ENCODE results near the gene IL1RAPL2.
"Not testable (repeated sequence)": the region's sequence is repeated elsewhere in the genome, so short reads cannot be mapped to it uniquely, and the experiment has no call there.

Gene IL1RAPL2

DNA sequence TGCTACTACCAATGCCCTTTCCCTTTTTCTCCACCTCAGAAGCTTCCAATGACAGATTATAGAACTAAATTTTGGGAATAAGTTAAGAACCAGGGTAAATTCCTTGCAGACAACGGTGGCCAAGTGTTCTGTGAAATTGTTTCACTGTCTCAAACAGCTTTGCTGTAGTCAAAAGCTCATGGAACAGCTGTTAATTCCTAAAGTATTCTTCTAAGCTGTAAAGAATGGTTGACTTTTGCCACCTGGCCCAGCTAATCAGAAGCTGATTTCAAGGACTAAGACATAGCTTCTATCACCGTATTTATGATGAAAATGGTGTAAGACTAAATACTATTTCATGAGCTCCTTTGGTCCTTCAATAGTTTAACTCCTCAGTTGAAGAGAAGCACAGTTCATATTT is 297.5 kb downstream of the IL1RAPL2 start:
- no peak for DNase-seq

DNA sequence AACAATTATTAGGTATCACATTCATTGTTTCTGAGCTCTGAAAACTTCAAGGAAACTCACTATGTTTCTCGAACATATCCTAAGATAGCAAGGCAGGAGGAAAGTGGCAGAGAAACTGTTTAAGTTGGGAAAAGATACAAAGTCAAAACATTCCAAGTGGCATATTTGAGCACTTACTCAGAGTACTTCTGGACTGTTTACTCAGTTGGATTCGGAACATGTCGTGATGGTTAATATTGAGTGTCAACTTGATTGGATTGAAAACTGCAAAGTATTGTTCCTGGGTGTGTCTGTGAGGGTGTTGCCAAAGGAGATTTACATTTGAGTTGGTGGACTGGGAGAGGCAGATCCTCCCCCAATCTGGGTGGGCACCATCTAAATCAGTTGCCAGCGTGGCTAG is 298.3 kb downstream of the IL1RAPL2 start:
- DNase-seq = no peak

DNA sequence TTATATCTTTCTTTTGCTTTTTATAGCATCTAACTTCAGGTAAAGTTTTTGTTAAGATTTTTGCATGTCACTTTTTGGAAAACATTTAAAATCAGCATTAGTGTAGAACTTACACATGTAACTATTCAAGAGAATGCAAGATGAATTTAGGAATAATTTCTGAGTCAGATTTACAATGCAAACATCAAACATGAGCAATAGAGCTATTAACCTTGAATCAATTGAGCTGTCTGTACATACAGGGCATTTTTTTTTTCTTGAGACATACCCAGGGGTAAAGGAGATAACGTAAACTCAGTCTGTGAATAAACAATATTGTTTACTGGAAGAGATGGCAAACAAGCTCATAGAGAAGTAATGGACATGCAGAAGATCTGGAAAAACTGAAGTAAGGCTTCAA is 311.5 kb downstream of the IL1RAPL2 start:
- DNase-seq = no peak

DNA sequence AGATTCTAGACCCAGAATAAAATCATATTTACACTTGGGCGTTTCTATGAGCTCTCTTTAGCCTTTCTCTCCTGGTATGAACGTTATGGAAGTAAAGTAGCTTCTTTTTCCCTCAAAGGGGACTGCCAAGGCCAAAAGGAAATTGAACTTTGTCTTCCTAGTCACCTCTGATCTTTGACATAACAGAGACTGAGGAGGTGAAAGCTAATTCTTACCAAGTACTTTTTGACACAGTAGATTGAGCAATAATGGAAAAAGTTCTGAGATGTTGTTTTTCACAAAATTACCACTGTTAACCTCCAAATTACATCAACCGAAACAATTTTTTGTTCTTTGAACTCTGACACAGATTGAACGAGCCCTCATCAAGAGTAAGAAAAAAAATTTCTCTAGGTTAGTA is 336.1 kb downstream of the IL1RAPL2 start:
- no peak for DNase-seq

DNA sequence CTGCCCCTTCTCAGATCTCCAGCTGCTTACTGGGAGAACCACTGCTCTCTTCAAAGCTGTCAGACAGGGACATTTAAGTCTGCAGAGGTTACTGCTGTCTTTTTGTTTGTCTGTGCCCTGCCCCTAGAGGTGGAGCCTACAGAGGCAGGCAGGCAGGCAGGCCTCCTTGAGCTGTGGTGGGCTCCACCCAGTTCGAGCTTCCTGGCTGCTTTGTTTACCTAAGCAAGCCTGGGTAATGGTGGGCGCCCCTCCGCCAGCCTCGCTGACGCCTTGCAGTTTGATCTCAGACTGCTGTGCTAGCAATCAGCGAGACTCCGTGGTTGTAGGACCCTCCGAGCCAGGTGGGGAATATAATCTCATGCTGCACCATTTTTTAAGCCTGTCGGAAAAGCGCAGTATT is 343.7 kb downstream of the IL1RAPL2 start:
- not testable (repeated sequence) for DNase-seq

DNA sequence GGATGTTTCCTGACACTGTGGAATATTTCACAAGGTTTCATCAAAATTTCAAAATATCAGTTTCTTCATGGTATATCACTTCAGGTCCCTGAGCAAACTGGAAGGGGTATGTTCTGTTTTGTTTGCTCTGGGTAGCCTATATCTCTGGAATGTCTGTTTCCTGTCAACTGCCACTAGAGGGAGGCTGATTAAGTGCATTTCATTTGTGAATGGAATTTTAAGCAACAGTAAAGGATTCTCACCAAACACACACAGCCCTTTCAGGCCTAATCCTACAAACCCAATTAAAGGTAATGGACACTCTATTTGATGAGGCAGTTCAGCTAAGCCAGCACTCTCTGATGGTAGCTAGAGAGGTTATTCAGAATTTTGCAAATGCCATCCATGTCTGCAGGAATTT is 347.3 kb downstream of the IL1RAPL2 start:
- peak; percentile 2 for DNase-seq

GRCh38 chrX:104914686-104915085 is 348.7 kb downstream of the IL1RAPL2 start:
- not testable (repeated sequence) for DNase-seq

- no peak for DNase-seq
These were observed 352.1 kb downstream of the IL1RAPL2 start for GRCh38 chrX:104918122-104918521.

DNA sequence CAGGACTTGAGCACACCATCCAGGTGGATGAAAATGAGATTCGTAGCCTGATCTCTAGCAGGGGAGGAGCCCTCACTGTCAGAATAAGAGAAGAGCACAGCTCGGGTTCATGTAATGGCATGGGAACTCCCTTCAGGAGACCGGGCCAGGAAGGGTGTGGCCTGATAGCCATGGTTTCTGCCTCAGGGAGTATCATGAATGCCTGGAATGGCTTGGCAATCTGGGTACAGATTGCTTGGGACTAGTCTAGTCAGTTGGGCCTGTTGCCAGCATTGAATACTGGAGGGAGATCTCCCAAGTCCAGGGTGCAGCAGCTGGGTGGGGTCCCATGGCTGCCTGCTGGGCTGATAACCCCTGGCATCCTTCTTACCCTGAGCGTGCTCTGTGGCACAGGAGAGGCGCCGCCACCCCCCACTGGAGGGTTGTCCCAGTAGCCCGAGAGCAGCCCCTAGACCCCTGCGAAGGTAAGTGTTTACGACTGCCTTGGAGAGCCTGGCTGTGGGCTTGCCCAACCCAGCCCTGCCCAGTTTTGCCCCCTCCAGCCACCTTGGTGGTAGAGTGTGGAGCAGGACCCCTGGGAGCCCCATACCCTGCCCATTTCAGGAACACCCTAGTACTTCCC is 355.7 kb downstream of the IL1RAPL2 start:
- no peak for DNase-seq

GRCh38 chrX:104922206-104922621 is 356.2 kb downstream of the IL1RAPL2 start:
- DNase-seq = peak; percentile 66

GRCh38 chrX:104929324-104929723 is 363.3 kb downstream of the IL1RAPL2 start:
- no peak for DNase-seq

- no peak for DNase-seq
These were observed 369.6 kb downstream of the IL1RAPL2 start for GRCh38 chrX:104935581-104935980.

GRCh38 chrX:104953251-104953650 is 387.3 kb downstream of the IL1RAPL2 start:
- no peak for DNase-seq

DNA sequence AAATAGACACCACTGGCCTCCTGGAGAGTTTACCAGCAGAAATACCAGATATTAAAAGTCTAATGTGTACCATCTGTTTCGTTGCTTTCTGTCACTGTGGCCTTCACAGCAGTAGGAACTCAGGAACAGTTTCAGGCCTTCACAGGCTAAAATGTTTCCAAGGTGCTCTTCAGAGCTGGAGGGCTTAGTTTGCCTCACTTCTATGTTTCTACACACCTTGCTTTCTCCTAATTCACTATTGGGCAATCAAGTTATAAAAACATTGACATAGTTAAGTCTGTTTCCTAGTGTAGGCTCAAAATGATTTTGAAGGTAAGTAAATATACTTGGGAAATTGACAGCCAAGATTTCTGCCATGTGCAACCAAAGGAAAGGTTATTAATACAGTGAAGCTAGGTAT is 395.9 kb downstream of the IL1RAPL2 start:
- no peak for DNase-seq

DNA sequence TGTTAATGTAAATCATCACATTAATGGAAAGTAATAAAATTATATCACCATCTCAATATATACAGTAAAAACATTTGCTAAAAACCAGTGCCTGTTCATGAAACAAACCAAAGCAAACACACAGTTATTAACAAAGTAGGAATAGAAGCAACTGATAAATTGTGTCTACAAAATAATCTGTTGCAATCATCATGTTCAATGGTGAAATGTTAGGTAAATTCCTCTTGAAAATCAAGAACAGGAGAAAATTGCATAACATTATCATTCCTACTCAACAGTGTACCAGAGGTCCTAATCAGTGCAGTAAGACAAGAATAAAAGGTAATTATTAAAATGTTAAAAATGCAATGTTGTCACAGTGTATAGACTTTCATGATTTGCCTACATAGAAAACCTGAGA is 402.2 kb downstream of the IL1RAPL2 start:
- DNase-seq = no peak

- DNase-seq = no peak
These were observed 406.7 kb downstream of the IL1RAPL2 start for GRCh38 chrX:104972737-104973136.

DNA sequence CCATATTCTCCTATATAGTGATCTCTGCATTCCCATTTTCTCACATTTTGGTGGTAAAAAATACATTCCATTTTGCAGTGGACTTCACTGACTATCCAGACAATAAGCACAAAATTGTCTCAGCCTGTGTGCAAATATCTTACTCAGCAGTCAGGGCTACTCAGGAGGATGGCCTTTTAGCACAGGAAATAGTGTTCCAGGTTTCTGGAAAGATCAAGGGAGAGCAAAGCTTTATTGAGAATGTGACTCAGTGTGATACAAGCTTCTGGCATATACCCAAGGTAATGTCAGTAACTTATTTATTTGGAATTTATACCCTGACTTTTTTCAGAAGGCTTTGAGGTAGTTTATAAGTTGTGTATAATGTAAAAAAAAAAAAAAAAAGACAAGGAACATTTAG is 421.1 kb downstream of the IL1RAPL2 start:
- peak; percentile 3 for DNase-seq

DNA sequence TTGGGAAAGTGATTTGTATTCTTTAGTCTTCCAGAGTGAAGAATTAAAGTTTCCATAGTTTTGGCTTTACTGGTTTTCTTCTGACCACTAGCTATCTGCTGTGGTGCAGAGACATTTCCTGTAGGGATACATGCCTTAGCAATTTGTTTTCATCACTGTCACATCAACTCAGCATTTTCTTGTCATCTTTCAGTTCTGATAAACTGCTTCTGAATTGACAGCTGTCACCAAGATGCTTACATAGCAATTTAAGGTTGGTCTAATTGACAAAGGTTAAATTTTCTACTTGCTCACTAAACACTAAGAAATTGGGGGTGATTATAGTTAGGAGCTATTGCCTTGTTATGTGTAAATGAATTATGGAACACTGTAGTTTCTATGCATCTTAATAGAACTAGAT is 422.0 kb downstream of the IL1RAPL2 start:
- DNase-seq = no peak

DNA sequence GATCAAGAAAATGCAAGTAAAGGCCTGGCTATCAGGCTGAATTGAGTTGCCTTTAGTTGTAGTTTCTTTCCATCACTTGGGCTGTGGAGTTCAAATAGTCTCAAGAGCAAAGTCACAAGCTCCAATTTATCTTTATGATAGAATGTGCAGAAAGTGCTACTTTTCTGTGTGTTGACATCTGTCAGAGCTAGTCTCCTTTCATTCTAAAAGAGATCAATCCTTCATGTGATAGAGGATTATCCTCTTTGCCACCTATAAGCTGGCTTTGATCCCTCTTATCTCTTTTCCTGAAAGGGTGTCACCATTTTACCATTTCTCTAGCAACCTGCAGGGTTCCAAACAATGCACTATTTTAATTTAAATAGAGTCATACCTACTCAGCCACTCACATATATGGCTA is 429.5 kb downstream of the IL1RAPL2 start:
- no peak for DNase-seq

- DNase-seq = no peak
These were observed 440.1 kb downstream of the IL1RAPL2 start for GRCh38 chrX:105006103-105006502.

DNA sequence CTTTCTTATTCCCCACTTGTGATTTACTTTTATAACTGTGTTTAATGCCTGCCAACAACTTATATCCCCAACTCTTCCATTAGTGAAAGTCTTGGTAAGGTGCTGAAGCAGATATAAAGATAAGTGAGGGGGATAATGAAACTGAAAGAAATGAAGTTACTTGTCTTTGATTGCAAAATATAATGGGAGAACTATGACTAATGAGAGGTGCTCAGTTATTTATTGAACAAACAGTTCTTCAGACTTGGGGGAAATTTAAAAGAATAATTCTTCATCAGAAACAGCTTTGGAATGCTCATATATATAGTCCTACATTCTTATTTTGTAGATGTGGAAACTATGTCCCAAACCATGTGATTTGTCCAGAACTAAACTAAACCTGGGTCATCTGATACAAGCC is 441.0 kb downstream of the IL1RAPL2 start:
- no peak for DNase-seq

- no peak for DNase-seq
These were observed 447.7 kb downstream of the IL1RAPL2 start for GRCh38 chrX:105013719-105014118.

GRCh38 chrX:105017641-105018040 is 451.6 kb downstream of the IL1RAPL2 start:
- DNase-seq = no peak

DNA sequence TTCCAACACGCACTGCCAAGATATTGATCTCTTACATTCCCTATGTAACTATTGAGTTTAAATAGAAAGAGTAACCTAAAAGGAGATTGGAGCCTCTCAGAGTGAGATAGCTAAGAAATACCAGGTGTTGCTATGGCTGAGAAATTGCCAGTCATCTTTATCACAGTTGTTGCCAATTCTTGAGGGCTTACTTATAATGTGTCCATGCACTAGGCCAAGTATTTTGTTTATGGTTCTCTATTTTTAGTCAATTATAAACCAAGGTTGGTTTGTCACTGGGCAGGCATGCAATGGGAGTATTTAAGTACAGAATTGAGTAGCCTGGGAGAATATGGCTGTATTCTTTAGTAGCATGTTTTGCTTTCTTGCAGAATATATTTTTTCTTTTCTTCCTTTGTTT is 452.9 kb downstream of the IL1RAPL2 start:
- DNase-seq = no peak

- DNase-seq = not testable (repeated sequence)
These were observed 463.0 kb downstream of the IL1RAPL2 start for GRCh38 chrX:105028962-105029361.
